GM18517 (cell line): ENCODE measurements around the gene WFS1.
A peak's percentile ranks its signal among the peaks of the same experiment; 100 is the strongest.

Experiments
- ATAC-seq: cut with Tn5 transposase; IDR thresholded peaks from one replicate; pipeline ENCODE4 v1.9.1; 2021; ENCODE audit warnings: mild to moderate bottlenecking, moderate library complexity; ENCODE audit not compliant: unreplicated experiment

Gene WFS1

GRCh38 chr4:6233929-6234328 lies 35.7 kb upstream of the WFS1 start:
- ATAC-seq, result no peak

- no peak for ATAC-seq
Observed at GRCh38 chr4:6235012-6235411, 34.6 kb upstream of the WFS1 start.

GRCh38 chr4:6235901-6236640 lies 33.6 kb upstream of the WFS1 start:
- no peak for ATAC-seq

- no peak for ATAC-seq
Observed at GRCh38 chr4:6236816-6237390, 32.7 kb upstream of the WFS1 start.

GRCh38 chr4:6239486-6239885 lies 30.2 kb upstream of the WFS1 start:
- no peak for ATAC-seq

- ATAC-seq, result no peak
Observed at GRCh38 chr4:6239968-6240367, 29.7 kb upstream of the WFS1 start.

GRCh38 chr4:6241062-6241845 lies 28.4 kb upstream of the WFS1 start:
- ATAC-seq, result no peak

- ATAC-seq, result no peak
Observed at GRCh38 chr4:6242271-6243029, 27.2 kb upstream of the WFS1 start.

GRCh38 chr4:6245246-6246169 lies 24.1 kb upstream of the WFS1 start:
- no peak for ATAC-seq

- ATAC-seq, result no peak
Observed at GRCh38 chr4:6246170-6246634, 23.4 kb upstream of the WFS1 start.

GRCh38 chr4:6248394-6248793 lies 21.3 kb upstream of the WFS1 start:
- ATAC-seq, result no peak

GRCh38 chr4:6250235-6250983 lies 19.2 kb upstream of the WFS1 start:
- no peak for ATAC-seq

GRCh38 chr4:6250984-6251295 lies 18.7 kb upstream of the WFS1 start:
- ATAC-seq, result no peak

- no peak for ATAC-seq
Observed at GRCh38 chr4:6251365-6251764, 18.3 kb upstream of the WFS1 start.

- no peak for ATAC-seq
Observed at GRCh38 chr4:6252051-6252450, 17.6 kb upstream of the WFS1 start.

GRCh38 chr4:6253111-6253510 lies 16.5 kb upstream of the WFS1 start:
- no peak for ATAC-seq

- no peak for ATAC-seq
Observed at GRCh38 chr4:6253961-6254360, 15.7 kb upstream of the WFS1 start.

- no peak for ATAC-seq
Observed at GRCh38 chr4:6256141-6256540, 13.5 kb upstream of the WFS1 start.

- ATAC-seq, result peak; percentile 48
Observed at GRCh38 chr4:6257247-6258025, 12.2 kb upstream of the WFS1 start.
